H1 (cell line): ENCODE data around the gene ZNF91. TPM values are rescaled to one million over a fixed set of nuclear protein-coding genes. Genes with fewer than 3 reads are reported as not detected.
A peak's percentile ranks its signal among the peaks of the same experiment; 100 is the strongest.

Experiments used
- CTCF ChIA-PET: fragments of 300-600 bp; sonication (Branson Sonifier 250); formaldehyde crosslinking; loops from one replicate; lab custom pipeline; 2021; ENCODE audit not compliant: partially characterized antibody; lab: Charles Lee
- POLR2A ChIA-PET: fragments of 300-600 bp; sonication (Branson Sonifier 250); formaldehyde crosslinking; loops from one replicate; lab custom pipeline; 2021; ENCODE audit warnings: inconsistent platforms; ENCODE audit not compliant: partially characterized antibody; lab: Charles Lee
- DNase-seq, 2 experiments: peaks; one replicate each; pipeline versions ENCODE4 v3.0.0 to v3.0.0-alpha.2; 2010 to 2022; ENCODE audit warnings: low spot score in 2 of 2, low read depth in 1 of 2, mixed read lengths in 1 of 2
- FAIRE-seq: peaks from 2 replicates; lab custom pipeline; 2011; peaks lifted over from hg19 to GRCh38; lab: Jason Lieb, UNC
- H2AFZ ChIP-seq: 2 replicates; pipeline ENCODE4 v1.8.1; 2012; ENCODE audit warnings: low read length, inconsistent platforms
- H2AK5ac ChIP-seq: 2 replicates; pipeline ENCODE4 v1.6.1; 2013; ENCODE audit warnings: low read depth, low read length
- H2BK120ac ChIP-seq: replicated peaks from 2 replicates; pipeline ENCODE3; 2013; ENCODE audit warnings: low read depth, low read length, inconsistent platforms
- H2BK12ac ChIP-seq: 2 replicates; pipeline ENCODE4 v1.6.1; 2013; ENCODE audit warnings: low read depth, low read length
- H2BK15ac ChIP-seq: 2 replicates; pipeline ENCODE4 v1.6.1; 2013; ENCODE audit warnings: low read length
- H2BK20ac ChIP-seq: 2 replicates; pipeline ENCODE4 v1.6.1; 2013; ENCODE audit warnings: low read length
- H2BK5ac ChIP-seq: 2 replicates; pipeline ENCODE4 v1.6.1; 2013; ENCODE audit warnings: low read depth, low read length
- H3K14ac ChIP-seq: 2 replicates; pipeline ENCODE4 v1.6.1; 2013; ENCODE audit warnings: inconsistent platforms; ENCODE audit not compliant: insufficient read length
- H3K18ac ChIP-seq: 2 replicates; pipeline ENCODE4 v1.6.1; 2013; ENCODE audit warnings: low read length; ENCODE audit errors: extremely low read depth
- H3K23ac ChIP-seq: 2 replicates; pipeline ENCODE4 v1.6.1; 2013; ENCODE audit warnings: inconsistent platforms; ENCODE audit not compliant: insufficient read length
- H3K23me2 ChIP-seq: 2 replicates; pipeline ENCODE4 v1.6.1; 2013; ENCODE audit warnings: low read depth, low read length
- H3K27ac ChIP-seq: 2 replicates; pipeline ENCODE4 v1.6.1; 2011; ENCODE audit warnings: low read depth, low read length, inconsistent platforms
- H3K27me3 ChIP-seq, 4 experiments: replicated peaks in 1 of 4; 1 replicate in 1 of 4; 2 replicates in 3 of 4; pipeline versions ENCODE4 v1.6.1 to v1.8.1; 2011 to 2013; ENCODE audit warnings: low read length in 3 of 4, mild to moderate bottlenecking in 3 of 4, inconsistent platforms in 2 of 4, mixed read lengths in 2 of 4, moderate library complexity in 1 of 4; ENCODE audit not compliant: control insufficient read depth in 3 of 4, insufficient read depth in 3 of 4; ENCODE audit errors: extremely low read depth in 1 of 4
- H3K36me3 ChIP-seq, 4 experiments: 2 replicates each; pipeline versions ENCODE4 v1.6.1 to v1.8.1; 2011 to 2013; ENCODE audit warnings: mild to moderate bottlenecking in 4 of 4, low read length in 3 of 4, moderate library complexity in 2 of 4, control low read depth in 1 of 4, inconsistent platforms in 1 of 4; ENCODE audit not compliant: insufficient read depth in 4 of 4, control insufficient read depth in 2 of 4
- H3K4ac ChIP-seq: replicated peaks from 2 replicates; pipeline ENCODE3; 2013; ENCODE audit warnings: low read length, low read depth, mixed read lengths, inconsistent platforms; ENCODE audit not compliant: insufficient read length
- H3K4me1 ChIP-seq, 4 experiments: replicated peaks in 1 of 4; 1 replicate in 1 of 4; 2 replicates in 3 of 4; pipeline versions ENCODE4 v1.6.1 to v1.8.1; 2011 to 2013; ENCODE audit warnings: low read length in 3 of 4, inconsistent platforms in 2 of 4, mixed read lengths in 1 of 4; ENCODE audit not compliant: insufficient read depth in 4 of 4, control insufficient read depth in 3 of 4
- H3K4me2 ChIP-seq, 2 experiments: 2 replicates each; pipeline versions ENCODE4 v1.6.1 to v1.8.1; 2011 to 2013; ENCODE audit warnings: low read depth in 2 of 2, low read length in 2 of 2, control low read depth in 1 of 2, inconsistent platforms in 1 of 2, mild to moderate bottlenecking in 1 of 2; ENCODE audit not compliant: insufficient read depth in 1 of 2
- H3K4me3 ChIP-seq, 4 experiments: fragments of 200-600, 300-600 bp in 1 of 4; sonication (generic), shearing (Covaris generic), sonication (Bioruptor Twin) in 1 of 4; 2 replicates each; pipeline versions ENCODE4 v1.5.1 to v1.8.1; 2011 to 2016; ENCODE audit warnings: low read length in 4 of 4, low read depth in 3 of 4, control low read depth in 2 of 4, inconsistent platforms in 2 of 4, mild to moderate bottlenecking in 2 of 4, mixed read lengths in 1 of 4, moderate library complexity in 1 of 4; ENCODE audit not compliant: insufficient read depth in 2 of 4; ENCODE audit errors: extremely low read depth in 1 of 4
- H3K56ac ChIP-seq: replicated peaks from 2 replicates; pipeline ENCODE3; 2013; ENCODE audit warnings: low read depth, mild to moderate bottlenecking, mixed read lengths, low read length, inconsistent platforms; ENCODE audit not compliant: insufficient read length
- H3K79me1 ChIP-seq: 2 replicates; pipeline ENCODE4 v1.6.1; 2013; ENCODE audit warnings: low read depth, low read length, control low read depth
- H3K79me2 ChIP-seq, 2 experiments: 2 replicates each; pipeline versions ENCODE4 v1.6.1 to v1.8.1; 2012 to 2013; ENCODE audit warnings: low read length in 2 of 2, mild to moderate bottlenecking in 2 of 2, inconsistent platforms in 1 of 2; ENCODE audit not compliant: insufficient read depth in 2 of 2, control insufficient read depth in 1 of 2
- H3K9ac ChIP-seq, 4 experiments: replicated peaks in 1 of 4; 1 replicate in 1 of 4; 2 replicates in 3 of 4; pipeline versions ENCODE4 v1.6.1 to v1.8.1; 2011 to 2013; ENCODE audit warnings: low read depth in 3 of 4, low read length in 3 of 4, control low read depth in 2 of 4, mild to moderate bottlenecking in 2 of 4, moderate library complexity in 2 of 4, inconsistent platforms in 1 of 4; ENCODE audit errors: extremely low read depth in 1 of 4
- H3K9me3 ChIP-seq, 2 experiments: 2 replicates each; pipeline versions ENCODE4 v1.6.1 to v1.8.1; 2012 to 2013; ENCODE audit warnings: mild to moderate bottlenecking in 2 of 2, moderate library complexity in 2 of 2, control low read depth in 1 of 2, inconsistent platforms in 1 of 2, low read depth in 1 of 2, low read length in 1 of 2, mixed read lengths in 1 of 2; ENCODE audit not compliant: insufficient read depth in 2 of 2
- H4K20me1 ChIP-seq, 2 experiments: replicated peaks in 1 of 2; 2 replicates each; pipeline versions ENCODE3 to v1.8.1; 2011 to 2013; ENCODE audit warnings: inconsistent platforms in 2 of 2, low read length in 2 of 2, mild to moderate bottlenecking in 1 of 2; ENCODE audit not compliant: insufficient read depth in 2 of 2, control insufficient read depth in 1 of 2
- H4K5ac ChIP-seq: 2 replicates; pipeline ENCODE4 v1.6.1; 2013; ENCODE audit warnings: low read length, low read depth, mixed read lengths, inconsistent platforms; ENCODE audit not compliant: insufficient read length
- H4K8ac ChIP-seq: 2 replicates; pipeline ENCODE4 v1.8.0; 2013; ENCODE audit warnings: mild to moderate bottlenecking, moderate library complexity, low read length, inconsistent platforms; ENCODE audit not compliant: insufficient read depth; ENCODE audit errors: extremely low read depth
- H4K91ac ChIP-seq: replicated peaks from 2 replicates; pipeline ENCODE3; 2013; ENCODE audit warnings: low read length, mixed read lengths, inconsistent platforms; ENCODE audit not compliant: insufficient read length
- CTBP2 ChIP-seq: IDR thresholded peaks from 2 replicates; pipeline ENCODE4 v1.7.0; 2011; ENCODE audit warnings: borderline replicate concordance, mild to moderate bottlenecking, moderate library complexity, mixed read lengths, low read length; ENCODE audit not compliant: insufficient read depth, insufficient read length
- FOSL1 ChIP-seq: IDR thresholded peaks from 2 replicates; pipeline ENCODE4 v1.6.1; 2011; ENCODE audit warnings: mild to moderate bottlenecking, low read depth, low read length, moderate library complexity; ENCODE audit not compliant: insufficient read depth
- HDAC2 ChIP-seq, 2 experiments: fragments of 300-600 bp in 1 of 2; sonication (generic) in 1 of 2; IDR thresholded peaks; 2 replicates each; pipeline ENCODE4 v1.6.1; 2011 to 2012; ENCODE audit warnings: low read depth in 2 of 2, low read length in 2 of 2, mild to moderate bottlenecking in 2 of 2, moderate library complexity in 2 of 2, borderline replicate concordance in 1 of 2, inconsistent platforms in 1 of 2
- JUN ChIP-seq: IDR thresholded peaks from 2 replicates; pipeline ENCODE4 v1.6.1; 2011; ENCODE audit warnings: low read depth, mild to moderate bottlenecking, improper control_type of control experiment, low read length
- NRF1 ChIP-seq: IDR thresholded peaks from 2 replicates; pipeline ENCODE4 v1.6.1; 2011; ENCODE audit warnings: mild to moderate bottlenecking, low read depth, low read length, improper control_type of control experiment
- POLR2AphosphoS5 ChIP-seq: IDR thresholded peaks from 2 replicates; pipeline ENCODE4 v1.6.1; 2011; ENCODE audit warnings: low read depth, low read length
- RAD21 ChIP-seq, 2 experiments: IDR thresholded peaks in 1 of 2; conservative IDR thresholded peaks in 1 of 2; 2 replicates each; pipeline ENCODE4 v1.6.1; 2011; ENCODE audit warnings: low read depth in 2 of 2, low read length in 2 of 2, improper control_type of control experiment in 1 of 2, inconsistent platforms in 1 of 2, mild to moderate bottlenecking in 1 of 2, moderate library complexity in 1 of 2
- RFX5 ChIP-seq: IDR thresholded peaks from 2 replicates; pipeline ENCODE4 v1.6.1; 2011; ENCODE audit warnings: low read depth, low read length, improper control_type of control experiment, borderline replicate concordance
- SAP30 ChIP-seq: fragments of 300-600 bp; sonication (generic); IDR thresholded peaks from 2 replicates; pipeline ENCODE4 v1.7.1; 2012; ENCODE audit warnings: low read length, moderate library complexity, mild to moderate bottlenecking, inconsistent platforms; ENCODE audit not compliant: insufficient read depth, insufficient replicate concordance
- ZNF274 ChIP-seq: IDR thresholded peaks from 2 replicates; pipeline ENCODE4 v1.7.0; 2012; ENCODE audit warnings: low read length, borderline replicate concordance; ENCODE audit errors: extremely low read depth
- WGBS, 2 experiments: shearing (Covaris generic) in 1 of 2; methylation state at CpG; one replicate each; pipeline versions ENCODE4 v1.1.6 to v1.1.7; 2013 to 2015; ENCODE audit warnings: low lambda C conversion rate in 2 of 2, mixed read lengths in 2 of 2, inconsistent platforms in 1 of 2, low coverage in 1 of 2, missing lambda C conversion rate in 1 of 2; ENCODE audit not compliant: insufficient replicate concordance in 2 of 2, insufficient coverage in 1 of 2, insufficient read length in 1 of 2; ENCODE audit errors: extremely low coverage in 1 of 2, missing lambda C conversion rate in 1 of 2; 5-methylcytosine and 5-hydroxymethylcytosine counted together
- polyA plus RNA-seq, 7 experiments: library from polyadenylated mRNA; depleted of rRNA in 3 of 7; stranded (reverse) in 5 of 7; unstranded in 2 of 7; fragments of >200 nt in 5 of 7; fragments of 200-250 nt in 2 of 7; gene quantifications; 1 replicate in 5 of 7; 2 replicates in 1 of 7; 4 replicates in 1 of 7; pipeline versions ENCODE4 v1.2.1 to v1.2.3, GENCODE V29; 2011 to 2013; ENCODE audit warnings: missing spikeins in 2 of 7, mixed read lengths in 2 of 7
- total RNA-seq: library from RNA; stranded (reverse); fragmentation: NEBNext Ultra II Directional; extraction: Animal tissue kit (Norgen Biotek cat#: 25700); gene quantifications from 2 replicates; pipeline ENCODE4 v1.2.1, GENCODE V29; 2021
- TF ChIP-seq, protein P1 (sequence below): IDR thresholded peaks from 2 replicates; pipeline ENCODE4 v1.6.1; 2012; ENCODE audit warnings: low read length, inconsistent platforms

ZNF91 gene
- total and polyA plus RNA-seq, 2 of the 8 experiments (the other 6 are each of a cell fraction or from before 2014, with no cell fraction given): 16.5 to 35.1 TPM

DNA sequence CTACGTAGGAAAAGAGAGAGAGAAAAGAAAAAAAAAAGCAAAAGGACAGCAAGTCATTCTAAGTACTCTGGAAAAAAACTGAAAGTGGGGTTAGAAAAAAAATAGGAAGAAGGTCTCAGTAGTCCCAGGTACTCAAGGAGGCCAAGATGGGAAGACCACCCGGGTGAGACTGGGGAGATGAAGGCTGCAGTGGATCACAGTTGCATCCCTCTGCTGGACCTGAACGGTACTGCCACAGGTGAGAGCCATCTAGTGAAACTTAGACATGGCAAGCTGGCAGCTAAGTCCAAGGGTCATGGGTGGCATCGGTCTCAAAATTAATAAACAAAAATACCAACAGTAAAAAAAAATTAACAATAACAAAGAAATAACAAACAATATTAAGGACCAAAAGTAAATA, 41.0 kb upstream of the ZNF91 start:
- 89% methylated on average over 4 of the region's 4 CpGs; no CpG with 5 or more reads in 1 of the 2 experiments for WGBS, 2 experiments
- H3K4me1 ChIP-seq: no peaks in the 10 kb centered on the region
- no peak overlapping the region for H2BK12ac ChIP-seq
- no peak overlapping the region for H4K8ac ChIP-seq
- DNase-seq (peak in 1 of 2 experiments; percentile 55), FAIRE-seq (no peak)
- no peak overlapping the region for H3K4me2 ChIP-seq
- ChIA-PET POLR2A (interaction anchor here (1.8 kb wide), 1 partner anchor 21 kb away, joined by 4 read pairs; no protein-coding TSS in a partner anchor), CTCF (interaction anchor here (0.6 to 1.7 kb wide), 6 partner anchors 10 to 98 kb away, joined by 3 to 5 read pairs (median 4); no protein-coding TSS in a partner anchor)
- H2BK20ac ChIP-seq: no peak overlapping the region
- no peak overlapping the region for H3K18ac ChIP-seq
- H3K9me3 ChIP-seq: peaks cover 37 to 42% of the 10 kb centered on the region in 2 experiments
- no peak overlapping the region for H2BK120ac ChIP-seq
- H3K23me2 ChIP-seq: peaks cover 2% of the 10 kb centered on the region; the same call in 1 of the 2 replicates
- no peak overlapping the region for H4K91ac ChIP-seq
- no peak overlapping the region for H3K4me3 ChIP-seq
- H3K9ac ChIP-seq: no peak overlapping the region
- H4K5ac ChIP-seq: no peak overlapping the region
- H3K27ac ChIP-seq: no peak overlapping the region
- H3K4ac ChIP-seq: no peak overlapping the region
- H2AFZ ChIP-seq: no peak overlapping the region
- H3K79me2 ChIP-seq: no peaks in the 10 kb centered on the region
- H3K36me3 ChIP-seq: no peaks in the 10 kb centered on the region
- no peaks in the 10 kb centered on the region for H3K79me1 ChIP-seq
- no peak overlapping the region for H2AK5ac ChIP-seq
- H2BK15ac ChIP-seq: no peak overlapping the region
- H2BK5ac ChIP-seq: no peak overlapping the region
- H3K23ac ChIP-seq: no peak overlapping the region
- no peaks in the 10 kb centered on the region for H3K27me3 ChIP-seq
- H4K20me1 ChIP-seq: no peaks in the 10 kb centered on the region
- no peak overlapping the region for H3K56ac ChIP-seq
- no peak overlapping the region for H3K14ac ChIP-seq
- TF ChIP-seq, protein P1, sequence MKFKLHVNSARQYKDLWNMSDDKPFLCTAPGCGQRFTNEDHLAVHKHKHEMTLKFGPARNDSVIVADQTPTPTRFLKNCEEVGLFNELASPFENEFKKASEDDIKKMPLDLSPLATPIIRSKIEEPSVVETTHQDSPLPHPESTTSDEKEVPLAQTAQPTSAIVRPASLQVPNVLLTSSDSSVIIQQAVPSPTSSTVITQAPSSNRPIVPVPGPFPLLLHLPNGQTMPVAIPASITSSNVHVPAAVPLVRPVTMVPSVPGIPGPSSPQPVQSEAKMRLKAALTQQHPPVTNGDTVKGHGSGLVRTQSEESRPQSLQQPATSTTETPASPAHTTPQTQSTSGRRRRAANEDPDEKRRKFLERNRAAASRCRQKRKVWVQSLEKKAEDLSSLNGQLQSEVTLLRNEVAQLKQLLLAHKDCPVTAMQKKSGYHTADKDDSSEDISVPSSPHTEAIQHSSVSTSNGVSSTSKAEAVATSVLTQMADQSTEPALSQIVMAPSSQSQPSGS: no peak
- TF ChIP-seq SAP30 (no peak), RAD21 (IDR thresholded peaks at IDR 0.05 in 1 of 2, conservative IDR thresholded peaks at IDR 0.05 in 1 of 2; ENCODE audit: low read depth in 2 of 2, low read length in 2 of 2) (peak; percentile 8 to 30; a peak in 1 of 4 replicates), HDAC2 (IDR thresholded peaks at IDR 0.05; ENCODE audit: borderline replicate concordance in 1 of 2, low read depth in 2 of 2, low read length in 2 of 2) (no peak), NRF1 (no peak), ZNF274 (no peak), FOSL1 (no peak), POLR2AphosphoS5 (no peak), RFX5 (no peak), JUN (no peak), CTBP2 (no peak)
